Spleen (tissue), 7 donors: ENCODE measurements around the gene FKBP2.

Experiments
- POLR2A ChIP-seq, 3 donors: fragments of 450-650 bp; IDR thresholded peaks; one replicate each; pipeline ENCODE4 v1.5.1; 2017; ENCODE audit warnings: antibody characterized with exemption in 3 of 3, mild to moderate bottlenecking in 1 of 3
- TF ChIP-seq, protein P1 (sequence below), 11 experiments: fragments of 200-600 bp in 7 of 11; fragments of 450-650 bp in 4 of 11; sonication (generic) in 4 of 11; IDR thresholded peaks in 8 of 11; conservative IDR thresholded peaks in 3 of 11; 1 replicate in 7 of 11; 2 replicates in 4 of 11; pipeline versions ENCODE4 v1.4.0 to v1.8.0; 2016 to 2021; ENCODE audit warnings: antibody characterized with exemption in 11 of 11, inconsistent platforms in 4 of 11, mild to moderate bottlenecking in 1 of 11
- donor health status: DM: no; HTN: no; CAD: no; lungs with moderate emphysema.
- donor health status: DM: no; HTN: no; CAD: no.
- donor health status: DM: no; HTN: no; CAD: no.

DNA sequence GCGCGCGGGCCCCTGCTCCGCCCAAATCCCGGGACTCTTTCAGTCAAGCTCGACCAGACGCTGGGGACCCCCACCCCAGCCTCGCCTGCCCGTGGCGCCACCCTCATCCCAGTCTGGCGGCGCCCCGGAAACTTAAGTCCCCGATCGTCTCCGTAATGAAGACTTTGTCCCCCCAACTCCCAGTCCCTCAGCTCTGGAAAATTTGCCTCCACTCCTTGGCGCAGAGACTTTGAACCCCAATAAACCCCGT, 10.8 kb downstream of the FKBP2 start:
- TF ChIP-seq, protein P1, sequence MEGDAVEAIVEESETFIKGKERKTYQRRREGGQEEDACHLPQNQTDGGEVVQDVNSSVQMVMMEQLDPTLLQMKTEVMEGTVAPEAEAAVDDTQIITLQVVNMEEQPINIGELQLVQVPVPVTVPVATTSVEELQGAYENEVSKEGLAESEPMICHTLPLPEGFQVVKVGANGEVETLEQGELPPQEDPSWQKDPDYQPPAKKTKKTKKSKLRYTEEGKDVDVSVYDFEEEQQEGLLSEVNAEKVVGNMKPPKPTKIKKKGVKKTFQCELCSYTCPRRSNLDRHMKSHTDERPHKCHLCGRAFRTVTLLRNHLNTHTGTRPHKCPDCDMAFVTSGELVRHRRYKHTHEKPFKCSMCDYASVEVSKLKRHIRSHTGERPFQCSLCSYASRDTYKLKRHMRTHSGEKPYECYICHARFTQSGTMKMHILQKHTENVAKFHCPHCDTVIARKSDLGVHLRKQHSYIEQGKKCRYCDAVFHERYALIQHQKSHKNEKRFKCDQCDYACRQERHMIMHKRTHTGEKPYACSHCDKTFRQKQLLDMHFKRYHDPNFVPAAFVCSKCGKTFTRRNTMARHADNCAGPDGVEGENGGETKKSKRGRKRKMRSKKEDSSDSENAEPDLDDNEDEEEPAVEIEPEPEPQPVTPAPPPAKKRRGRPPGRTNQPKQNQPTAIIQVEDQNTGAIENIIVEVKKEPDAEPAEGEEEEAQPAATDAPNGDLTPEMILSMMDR (IDR thresholded peaks at IDR 0.05 in 8 of 11, conservative IDR thresholded peaks at IDR 0.05 in 3 of 11), result no peak
- no peak for TF ChIP-seq POLR2A (IDR thresholded peaks at IDR 0.05)
